GM19099 (cell line): ENCODE results near the gene DCAF7.

Experiments
- POLR2A ChIP-seq: IDR thresholded peaks from 3 replicates; pipeline ENCODE4 v1.6.1; 2011; ENCODE audit warnings: low read depth; ENCODE audit not compliant: insufficient read length; ENCODE audit errors: extremely low read depth

Gene DCAF7

GRCh38 chr17:63621684-63622573, 71.7 kb downstream of the DCAF7 start, which contains the start of gene MAP3K3:
Gene MAP3K3 (plus strand): TSS chr17:63622417. CDS start chr17:63622760, 343 bp downstream.
- TF ChIP-seq POLR2A, result peak; percentile 95

- TF ChIP-seq POLR2A, result no peak
These were observed 72.5 kb downstream of the DCAF7 start for GRCh38 chr17:63622574-63623390.

- TF ChIP-seq POLR2A, result no peak
These were observed 73.7 kb downstream of the DCAF7 start for GRCh38 chr17:63623786-63624530.

GRCh38 chr17:63624531-63624880, 74.2 kb downstream of the DCAF7 start:
- TF ChIP-seq POLR2A, result no peak

- no peak for TF ChIP-seq POLR2A
These were observed 76.4 kb downstream of the DCAF7 start for GRCh38 chr17:63626551-63627180.

- TF ChIP-seq POLR2A, result no peak
These were observed 79.3 kb downstream of the DCAF7 start for GRCh38 chr17:63629627-63630026.

GRCh38 chr17:63631062-63631461, 80.8 kb downstream of the DCAF7 start:
- no peak for TF ChIP-seq POLR2A

- TF ChIP-seq POLR2A, result no peak
These were observed 81.3 kb downstream of the DCAF7 start for GRCh38 chr17:63631626-63632025.

GRCh38 chr17:63633742-63634141, 83.5 kb downstream of the DCAF7 start:
- no peak for TF ChIP-seq POLR2A

- no peak for TF ChIP-seq POLR2A
These were observed 83.9 kb downstream of the DCAF7 start for GRCh38 chr17:63634163-63634562.

GRCh38 chr17:63634816-63635215, 84.5 kb downstream of the DCAF7 start:
- TF ChIP-seq POLR2A, result no peak

- no peak for TF ChIP-seq POLR2A
These were observed 85.0 kb downstream of the DCAF7 start for GRCh38 chr17:63635290-63635689.

GRCh38 chr17:63635787-63636186, 85.5 kb downstream of the DCAF7 start:
- no peak for TF ChIP-seq POLR2A

GRCh38 chr17:63639125-63639524, 88.8 kb downstream of the DCAF7 start:
- TF ChIP-seq POLR2A, result no peak

- TF ChIP-seq POLR2A, result no peak
These were observed 89.8 kb downstream of the DCAF7 start for GRCh38 chr17:63640038-63640437.
